ENCODE results near the gene IFNA6.

- TF ChIP-seq POLR2A (IDR thresholded peaks at IDR 0.05) (no peak), CTCF (IDR thresholded peaks at IDR 0.05) (peak; percentile 45 to 75 (median 59)), EP300 (IDR thresholded peaks at IDR 0.05) (no peak)
These were observed 32.4 kb downstream of the IFNA6 start for GRCh38 chr9:21317956-21318923.
